GM19193 (cell line): ENCODE measurements around the gene FOXO6.

Experiments
- POLR2A ChIP-seq: IDR thresholded peaks from 4 replicates; pipeline ENCODE4 v1.6.1; 2011; ENCODE audit not compliant: insufficient read depth, insufficient read length; ENCODE audit errors: extremely low read depth

FOXO6 gene

DNA sequence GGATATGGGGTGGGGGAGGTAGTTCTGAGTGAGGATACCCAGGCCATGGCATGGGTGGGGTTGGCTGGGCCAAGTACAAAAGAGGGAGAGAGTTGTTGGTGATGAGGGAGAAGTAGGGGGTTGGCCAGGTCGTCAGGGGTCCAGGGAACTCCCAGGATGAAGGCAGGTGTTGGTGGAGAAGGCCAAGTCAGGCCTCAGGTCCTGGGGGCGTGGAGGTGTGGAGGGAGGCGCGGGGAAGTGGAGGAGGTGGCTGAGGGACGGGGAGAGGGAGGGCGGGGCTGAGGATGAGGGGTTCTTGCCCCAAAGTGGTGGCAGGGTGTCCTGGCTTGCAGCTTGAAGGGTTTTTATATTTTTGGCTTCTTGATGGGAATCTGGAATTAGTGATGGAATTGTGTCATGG, 61.1 kb downstream of the FOXO6 start:
- TF ChIP-seq POLR2A = no peak

DNA sequence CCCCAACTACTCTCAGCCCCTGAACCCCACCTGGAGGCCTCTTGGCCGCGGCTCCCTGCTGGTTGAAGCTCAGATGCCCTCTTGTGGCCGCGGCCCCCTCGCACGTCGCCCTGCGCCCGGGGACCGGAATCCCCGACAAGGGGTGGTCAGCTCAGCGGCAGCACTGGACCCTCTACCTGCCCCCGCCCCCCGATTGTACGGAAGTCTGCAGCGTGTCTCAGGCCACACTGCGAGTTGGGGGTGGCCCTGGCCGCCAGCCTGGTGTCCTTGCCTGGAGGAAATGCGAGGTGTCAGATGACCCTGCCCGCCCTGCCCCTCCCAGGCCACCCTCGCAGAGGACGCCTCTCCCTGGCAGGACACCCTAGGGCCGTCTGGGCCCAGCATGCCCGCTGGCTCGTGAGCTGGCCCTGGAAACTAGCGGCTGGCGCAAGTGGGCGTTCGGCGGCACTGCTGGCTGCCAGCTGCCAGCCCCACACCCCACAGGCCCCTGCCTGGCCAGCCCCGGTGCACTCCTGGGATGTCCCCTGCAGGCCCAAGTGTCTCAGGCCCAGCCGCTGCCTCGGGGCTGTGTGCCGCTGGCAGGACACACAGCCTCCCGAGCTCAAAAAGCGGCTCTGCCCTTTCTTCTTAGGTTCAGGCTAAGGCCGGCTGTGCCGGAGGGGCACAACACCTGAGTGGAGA, 62.4 kb downstream of the FOXO6 start:
- TF ChIP-seq POLR2A = no peak

DNA sequence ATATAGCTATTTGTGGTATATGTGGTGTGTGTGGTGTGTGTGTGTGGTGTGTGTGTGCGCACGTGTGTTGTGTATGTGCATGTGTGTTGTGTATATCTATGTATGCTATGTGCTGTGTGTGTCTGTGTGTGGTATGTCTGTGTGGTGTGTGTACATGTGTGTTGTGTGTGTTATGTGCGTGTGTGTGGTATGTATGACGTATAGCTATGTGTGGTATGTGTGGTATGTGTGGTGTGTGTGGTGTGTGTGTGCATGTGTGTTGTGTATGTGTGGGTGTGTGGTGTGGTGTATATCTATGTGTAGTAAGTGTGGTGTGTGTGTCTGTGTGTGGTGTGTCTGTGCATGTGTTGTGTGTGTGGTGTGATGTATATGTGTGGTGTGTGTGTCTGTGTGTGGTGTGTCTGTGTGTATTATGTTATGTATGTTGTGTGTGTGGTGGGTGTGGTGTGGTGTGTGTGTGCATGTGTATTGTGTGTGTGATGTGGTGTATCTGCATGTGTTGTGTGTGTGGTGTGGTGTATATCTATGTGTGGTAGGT, 63.4 kb downstream of the FOXO6 start:
- TF ChIP-seq POLR2A = no peak

DNA sequence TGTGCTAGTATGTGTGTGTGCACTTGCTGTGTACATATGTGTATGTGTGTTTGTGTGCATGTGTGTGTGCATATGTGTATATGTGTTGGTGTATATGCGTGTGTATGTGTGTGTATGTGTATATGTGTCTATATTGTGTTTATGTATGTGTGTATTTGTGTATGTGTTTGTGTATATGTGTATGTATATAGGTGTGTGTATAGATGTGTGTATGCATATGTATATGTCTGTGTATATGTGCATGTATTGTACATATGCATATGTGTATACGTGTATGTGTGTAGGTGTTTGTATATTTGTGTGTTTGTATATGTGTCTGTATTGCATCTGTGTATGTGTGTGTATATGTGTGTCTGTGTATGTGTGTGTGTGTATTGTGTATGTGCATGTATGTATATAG, 64.1 kb downstream of the FOXO6 start:
- TF ChIP-seq POLR2A = no peak

DNA sequence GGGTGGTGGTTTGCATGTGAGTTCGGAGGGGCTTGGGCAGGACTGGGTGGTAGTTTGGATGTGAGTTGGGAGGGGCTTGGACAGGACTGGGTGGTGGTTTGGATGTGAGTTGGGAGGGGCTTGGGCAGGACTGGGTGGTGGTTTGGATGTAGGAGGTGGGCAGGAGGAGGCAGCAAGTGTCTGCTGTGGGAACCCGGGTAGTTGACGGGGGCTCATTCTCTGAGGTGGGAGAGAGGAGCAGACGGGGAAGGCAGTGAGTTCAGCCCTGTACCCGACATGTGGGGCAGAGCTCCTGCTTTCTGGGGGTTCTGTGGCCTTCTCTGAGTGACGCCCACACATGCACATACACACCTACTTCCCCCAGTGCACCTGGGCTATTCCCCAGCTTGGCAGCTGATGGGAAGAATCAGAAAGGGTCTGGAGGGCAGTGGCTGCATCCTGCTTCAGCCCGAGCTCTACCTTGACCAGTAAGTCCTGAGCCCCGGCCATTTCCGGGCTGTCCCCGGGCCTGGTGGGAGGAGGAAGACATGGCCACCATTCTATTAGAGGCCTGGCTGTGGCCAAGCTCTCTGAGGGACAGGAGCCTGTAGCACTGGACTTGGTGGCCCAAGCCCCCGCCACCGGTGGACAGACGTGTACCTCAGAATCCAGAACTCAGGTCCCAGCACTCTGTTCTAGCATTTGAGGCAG, 65.1 kb downstream of the FOXO6 start:
- no peak for TF ChIP-seq POLR2A

DNA sequence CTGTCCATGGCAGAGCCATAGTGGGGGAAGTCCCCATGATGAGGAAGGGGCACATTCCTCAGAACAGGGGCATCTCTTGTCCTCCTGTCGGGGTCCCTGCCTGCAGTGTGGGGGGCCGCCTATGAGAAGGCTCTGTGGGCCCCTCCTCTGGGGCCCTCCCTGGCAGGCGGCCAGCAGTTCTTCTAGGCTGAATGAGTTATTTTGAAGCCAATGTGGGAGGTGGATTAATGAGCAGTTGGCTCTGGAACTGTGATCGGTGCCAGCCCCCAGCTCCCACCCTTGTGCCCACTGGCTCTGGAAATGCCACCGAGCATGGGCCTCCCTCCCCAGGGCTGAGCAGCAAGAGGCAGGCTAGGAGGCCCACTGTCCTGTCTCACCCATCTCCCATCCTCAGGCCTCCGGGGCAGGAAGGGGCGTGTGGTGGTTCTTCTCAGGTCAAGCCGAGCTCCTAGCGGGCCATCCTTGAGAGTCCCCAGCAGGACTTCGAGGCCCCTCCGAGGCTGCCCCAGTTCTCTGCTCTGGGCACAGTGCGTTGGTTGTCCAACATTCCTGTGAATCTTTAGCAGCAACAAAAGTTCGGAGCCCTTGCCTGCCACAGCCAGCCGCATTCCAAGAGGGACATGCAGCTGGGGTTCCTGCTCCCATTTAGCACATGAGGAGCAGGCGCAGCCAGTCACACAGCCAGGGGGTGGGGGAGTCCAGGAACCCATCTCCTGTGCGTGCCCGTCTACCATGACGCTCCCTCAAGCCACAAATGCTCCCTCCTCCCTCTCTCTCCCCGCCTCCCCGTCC, 66.1 kb downstream of the FOXO6 start:
- TF ChIP-seq POLR2A = no peak

DNA sequence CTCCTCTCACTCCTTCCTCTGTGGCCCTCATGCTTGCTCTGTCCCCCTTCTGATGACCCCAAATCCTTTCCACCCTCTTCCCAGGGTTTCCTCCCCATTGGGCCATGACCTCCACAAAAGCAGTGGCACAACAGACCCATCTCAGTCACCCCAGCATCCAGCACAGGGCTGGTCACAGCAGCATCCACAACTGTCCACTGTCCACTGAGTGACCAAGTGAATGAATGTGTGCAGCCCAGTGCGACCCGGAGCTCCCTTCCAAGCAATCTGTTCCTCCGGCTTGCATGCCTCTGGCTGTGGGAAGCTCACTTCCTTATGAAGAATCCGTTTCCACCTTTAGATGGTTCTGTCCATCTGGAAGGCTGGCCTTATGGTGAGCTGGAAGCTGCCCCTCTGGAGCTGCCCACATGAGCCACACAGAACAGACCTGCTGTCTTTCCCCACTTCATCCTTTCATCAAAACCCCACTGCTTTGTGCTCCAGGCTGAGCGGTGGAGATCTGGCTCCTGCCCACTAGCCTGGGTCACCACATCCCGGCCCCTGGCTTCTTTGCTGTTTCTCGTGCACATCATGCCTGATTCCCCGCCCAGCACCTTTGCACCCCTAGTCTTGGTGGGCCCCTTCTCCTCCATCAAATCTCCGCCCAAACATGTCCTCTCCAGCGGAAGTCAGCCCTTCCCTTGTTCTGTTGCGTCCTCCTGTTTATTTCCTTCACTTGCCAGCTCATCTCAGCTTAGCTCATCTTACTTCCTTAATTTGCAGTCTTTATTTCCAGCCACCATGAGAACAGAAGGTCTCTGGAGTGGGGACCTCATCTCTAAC, 66.9 kb downstream of the FOXO6 start:
- no peak for TF ChIP-seq POLR2A

DNA sequence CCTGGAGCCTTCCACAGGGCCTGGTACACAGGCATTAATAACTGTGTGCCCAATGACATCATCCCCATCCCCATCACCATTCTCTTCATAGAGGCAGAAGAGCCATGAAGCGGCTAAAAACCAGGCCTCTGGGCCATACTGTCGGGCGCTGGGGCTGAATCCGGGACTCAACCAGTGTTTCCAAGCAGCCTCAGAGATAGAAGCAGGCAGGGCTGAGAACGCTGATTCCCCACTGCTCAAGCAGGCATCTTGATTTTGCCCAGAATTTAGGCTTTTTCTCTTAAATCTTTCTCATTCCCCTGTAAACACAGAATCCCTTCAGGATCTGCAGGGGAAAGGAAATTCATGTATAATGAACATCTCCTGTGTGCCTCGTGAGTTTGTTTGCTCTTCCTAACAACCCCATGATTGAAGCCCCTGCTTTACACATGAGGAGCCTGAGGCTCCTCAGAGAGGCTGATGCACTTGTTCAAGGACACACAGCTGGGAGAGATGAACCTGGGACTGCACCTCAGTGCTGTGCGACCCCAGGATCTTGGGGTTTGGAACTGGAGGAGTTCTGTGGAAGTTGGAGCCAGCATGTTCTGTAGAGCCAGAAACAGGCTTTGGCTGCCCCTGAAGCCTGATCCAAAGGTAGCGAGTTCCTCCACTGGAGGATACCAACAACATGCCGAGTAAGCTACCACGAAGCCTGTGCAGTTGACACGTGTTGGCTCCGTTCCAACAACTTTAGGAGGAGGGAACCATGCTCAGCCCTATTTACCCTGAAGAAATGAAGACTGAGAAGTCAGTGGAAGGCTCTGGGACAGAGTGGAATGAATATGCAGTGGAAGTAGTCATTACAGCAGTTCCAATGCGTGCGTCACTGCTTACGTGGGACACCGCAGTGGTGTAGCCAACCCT, 67.8 kb downstream of the FOXO6 start:
- TF ChIP-seq POLR2A = no peak

DNA sequence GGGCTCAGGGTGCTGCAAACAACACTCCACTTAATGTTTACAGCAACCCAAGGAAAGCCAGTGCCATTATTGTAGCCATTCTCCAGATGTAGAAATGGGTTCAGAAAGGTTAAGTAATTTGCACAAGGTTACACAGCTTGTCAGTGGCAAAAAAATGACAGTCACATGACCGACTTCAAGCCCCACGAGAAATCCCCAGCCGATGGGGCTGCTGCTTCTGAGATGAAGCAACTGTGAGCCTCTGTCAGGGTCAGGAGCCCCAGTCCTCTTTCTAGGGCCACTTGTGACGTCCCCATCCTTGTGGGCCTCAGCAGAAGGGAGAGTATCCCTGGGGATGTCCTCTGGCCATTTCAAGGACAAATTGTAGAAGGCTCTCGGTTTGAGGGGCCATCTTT, 68.4 kb downstream of the FOXO6 start:
- no peak for TF ChIP-seq POLR2A

DNA sequence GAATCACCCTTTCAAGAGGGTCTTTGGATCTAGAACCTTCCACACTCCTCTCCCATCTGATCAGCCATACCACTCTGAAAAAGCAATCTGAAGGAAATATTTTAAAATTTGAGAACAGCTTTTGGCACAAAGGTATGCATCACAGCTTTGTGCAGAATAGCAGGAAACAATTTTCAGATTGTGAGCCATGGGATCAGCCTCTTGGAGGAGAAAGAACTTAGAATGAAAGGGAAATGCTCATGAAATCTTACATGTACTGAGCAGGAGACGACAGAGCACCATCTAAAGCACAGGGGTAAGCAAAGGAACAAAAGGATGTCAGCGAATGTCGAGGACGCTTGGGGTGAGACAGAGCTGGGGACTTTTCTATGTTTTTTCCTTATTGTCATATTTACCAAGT, 68.8 kb downstream of the FOXO6 start:
- TF ChIP-seq POLR2A = no peak

DNA sequence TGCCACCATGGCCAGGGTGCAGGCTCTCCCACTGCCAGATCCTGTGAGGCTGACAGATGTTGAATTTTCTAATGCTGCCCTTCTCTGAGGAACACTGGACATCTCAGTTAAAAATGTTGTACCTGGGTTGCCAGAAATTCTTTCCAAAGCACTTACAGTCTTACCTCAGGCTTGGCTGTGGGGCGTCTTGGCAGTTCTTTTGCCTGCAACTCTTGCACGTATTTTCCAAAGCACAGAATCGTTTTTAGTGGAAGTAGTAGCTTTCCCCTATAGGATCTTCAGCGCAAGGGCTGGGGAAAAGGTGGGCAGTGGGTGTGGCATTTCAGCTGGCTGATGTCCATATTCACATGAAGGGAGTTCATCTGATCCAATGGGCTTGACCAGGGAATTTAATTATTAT, 69.3 kb downstream of the FOXO6 start:
- no peak for TF ChIP-seq POLR2A

DNA sequence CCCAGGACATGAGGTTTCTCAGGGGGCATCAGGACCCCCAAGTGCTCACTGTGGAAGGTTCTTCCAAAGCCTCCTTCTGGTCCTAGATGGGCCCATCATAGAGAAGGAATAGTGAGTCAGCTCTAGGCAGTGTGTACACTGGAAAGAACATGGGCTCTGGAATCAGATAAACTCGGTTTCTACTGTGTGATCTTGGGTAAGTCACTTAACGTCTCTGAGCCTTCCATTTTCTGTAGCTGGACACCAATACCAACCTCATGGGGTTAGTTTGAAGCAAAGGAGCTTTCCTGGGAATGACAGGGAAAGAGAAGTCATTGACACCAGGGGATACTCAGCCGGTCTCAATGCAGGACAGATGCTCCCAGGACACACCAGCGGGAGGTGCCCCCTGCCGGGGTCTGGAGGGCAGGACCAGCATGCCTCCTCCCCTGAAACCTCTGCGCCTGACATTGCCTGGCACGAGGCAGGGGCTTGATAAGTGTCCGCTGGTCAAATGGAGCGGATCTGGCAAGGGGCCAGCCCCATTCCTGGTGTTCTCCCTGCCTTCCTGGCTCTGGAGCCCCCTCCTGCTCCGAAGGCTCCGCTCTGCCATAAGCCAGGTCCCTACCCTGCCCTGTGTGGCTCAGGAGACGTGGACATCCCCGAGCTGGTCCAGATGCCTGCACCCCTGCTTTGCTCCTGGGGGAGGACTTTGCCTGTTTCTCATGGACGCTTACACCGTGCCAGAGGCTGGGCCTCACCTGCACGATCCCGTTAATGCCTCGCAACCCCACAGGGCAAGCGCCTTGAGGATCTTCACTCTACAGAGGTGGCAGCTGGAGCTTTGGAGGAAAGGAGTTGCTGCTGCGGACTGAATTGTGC, 70.5 kb downstream of the FOXO6 start:
- no peak for TF ChIP-seq POLR2A
